Measurements from ENCODE around the gene ZNF821. TPM values are rescaled to one million over a fixed set of nuclear protein-coding genes. Genes with fewer than 3 reads are reported as not detected.

The ZNF821 gene
- total RNA-seq, 4 donors from 2014 or later, result 2.5 to 8.2 (median 4.0) TPM

DNA sequence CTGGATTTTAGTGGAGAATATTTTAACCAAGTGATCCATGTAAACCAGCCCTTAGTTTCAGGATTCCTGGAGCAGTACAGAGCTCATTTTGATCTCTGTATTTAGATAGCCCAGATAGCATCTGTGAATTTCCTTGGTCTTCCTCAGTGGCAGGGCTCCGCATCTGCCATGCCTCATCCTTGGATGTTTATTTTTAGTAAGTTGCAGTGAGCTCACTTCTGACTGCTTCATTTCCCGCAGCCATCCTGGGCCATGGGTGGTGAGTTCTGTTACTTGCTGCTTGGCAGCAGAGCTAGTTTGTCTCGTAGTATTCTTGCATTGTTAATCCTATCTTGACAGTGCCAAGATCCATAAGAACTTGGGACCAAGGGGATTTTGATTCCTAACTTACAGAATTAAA lies 45.1 kb upstream of the ZNF821 start:
- Histone ChIP-seq H3K9me3 (no peaks in the 10 kb centered on the region), H3K27ac (peak overlapping the region in 2 of 4 donors; percentile 46 to 71), H3K36me3 (peaks cover 7 to 96% (median 39%) of the 10 kb centered on the region in 3 donors), H3K4me1 (peaks cover 10 to 48% (median 22%) of the 10 kb centered on the region in 3 donors), H3K27me3 (no peaks in the 10 kb centered on the region), H3K4me3 (no peak overlapping the region)
- 38 to 43% methylated on average over 3 of the region's 3 CpGs for WGBS, 2 donors
- intact Hi-C loops (cut with DNase I), result no loop called here
- TF ChIP-seq CTCF (IDR thresholded peaks at IDR 0.05), result no peak
- no peak for TF ChIP-seq POLR2A (IDR thresholded peaks at IDR 0.05)
- DNase-seq, result no peak

- 22 to 29% methylated on average over 3 to 5 of the region's 5 CpGs for WGBS, 2 donors
- Histone ChIP-seq H3K36me3 (peaks cover 18 to 97% (median 49%) of the 10 kb centered on the region in 3 donors), H3K4me1 (peaks cover 10 to 48% (median 22%) of the 10 kb centered on the region in 3 donors), H3K4me3 (no peak overlapping the region), H3K27ac (peak overlapping the region; percentile 2 to 74 (median 58)), H3K9me3 (no peaks in the 10 kb centered on the region), H3K27me3 (no peaks in the 10 kb centered on the region)
- no peak for TF ChIP-seq POLR2A (IDR thresholded peaks at IDR 0.05)
- no peak for TF ChIP-seq CTCF (IDR thresholded peaks at IDR 0.05)
- no peak for DNase-seq
- intact Hi-C loops (cut with DNase I), result no loop called here
Observed at GRCh38 chr16:71927787-71928186, 43.8 kb upstream of the ZNF821 start.

- TF ChIP-seq POLR2A (IDR thresholded peaks at IDR 0.05) (no peak), CTCF (IDR thresholded peaks at IDR 0.05) (no peak)
- Histone ChIP-seq H3K4me1 (peaks cover 10 to 48% (median 22%) of the 10 kb centered on the region in 3 donors), H3K4me3 (no peak overlapping the region), H3K27ac (peak overlapping the region; percentile 2 to 74 (median 58)), H3K36me3 (peaks cover 21 to 99% (median 53%) of the 10 kb centered on the region in 3 donors), H3K9me3 (no peaks in the 10 kb centered on the region), H3K27me3 (no peaks in the 10 kb centered on the region)
- WGBS, 2 donors, result 16 to 24% methylated on average over 3 of the region's 3 CpGs
- no peak for DNase-seq
- intact Hi-C loops (cut with DNase I), result no loop called here
Observed at GRCh38 chr16:71927383-71927782, 43.4 kb upstream of the ZNF821 start.

DNA sequence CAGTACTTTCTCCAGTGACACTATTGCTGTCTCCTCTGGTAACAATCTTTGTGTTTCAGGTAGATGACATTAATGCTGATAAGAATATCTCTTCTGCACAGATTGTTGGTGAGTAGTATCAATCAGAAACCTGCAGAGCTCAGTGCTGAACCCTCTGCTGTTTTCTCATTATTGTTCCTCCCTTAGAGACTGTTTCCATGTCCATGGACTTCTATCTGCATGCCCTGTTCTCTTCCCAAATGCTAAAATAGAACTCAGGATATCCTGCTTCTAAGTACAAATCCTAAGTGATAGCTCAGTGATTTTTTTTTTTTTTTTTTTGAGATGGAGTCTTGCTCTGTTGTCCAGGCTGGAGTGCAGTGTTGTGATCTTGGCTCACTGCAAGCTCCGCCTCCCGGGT lies 40.7 kb upstream of the ZNF821 start:
- Histone ChIP-seq H3K4me3 (no peak overlapping the region), H3K27me3 (no peaks in the 10 kb centered on the region), H3K4me1 (peaks cover 6 to 36% (median 22%) of the 10 kb centered on the region in 3 donors), H3K36me3 (peaks cover 44 to 100% (median 63%) of the 10 kb centered on the region in 3 donors), H3K27ac (no peak overlapping the region), H3K9me3 (peaks cover 0 to 2% (median 0%) of the 10 kb centered on the region in 3 donors)
- intact Hi-C loops (cut with DNase I), result no loop called here
- DNase-seq, result no peak
- 88 to 100% methylated on average over 2 of the region's 2 CpGs for WGBS, 2 donors
- no peak for TF ChIP-seq CTCF (IDR thresholded peaks at IDR 0.05)
- no peak for TF ChIP-seq POLR2A (IDR thresholded peaks at IDR 0.05)

- intact Hi-C loops (cut with DNase I), result no loop called here
- Histone ChIP-seq H3K27me3 (no peaks in the 10 kb centered on the region), H3K36me3 (peaks cover 46 to 100% (median 69%) of the 10 kb centered on the region in 3 donors), H3K4me1 (peaks cover 3 to 31% (median 22%) of the 10 kb centered on the region in 3 donors), H3K4me3 (no peak overlapping the region), H3K27ac (no peak overlapping the region), H3K9me3 (peaks cover 0 to 8% (median 0%) of the 10 kb centered on the region in 3 donors)
- TF ChIP-seq CTCF (IDR thresholded peaks at IDR 0.05) (no peak), POLR2A (IDR thresholded peaks at IDR 0.05) (no peak)
- 83 to 91% methylated on average over 4 to 8 of the region's 10 CpGs for WGBS, 2 donors
- no peak for DNase-seq
Observed at GRCh38 chr16:71923941-71924690, 40.1 kb upstream of the ZNF821 start.

All from esophagus squamous epithelium (tissue), 5 donors.